ENCODE data around the gene CEP112. TPM values are rescaled to one million over a fixed set of nuclear protein-coding genes. Genes with fewer than 3 reads are reported as not detected.

CEP112 gene
- total RNA-seq, 1 donor from 2014 or later = 13.9 TPM

GRCh38 chr17:66175892-66176291, 16.0 kb downstream of the CEP112 start:
- Histone ChIP-seq H3K4me1 (ENCODE audit: insufficient read depth, low read length) (no peaks in the 10 kb centered on the region), H3K4me3 (ENCODE audit: insufficient read depth, low read depth, low read length) (no peak overlapping the region), H2AFZ (ENCODE audit: low read depth, low read length) (no peak overlapping the region), H3K27ac (ENCODE audit: low read depth, low read length) (no peak overlapping the region), H4K20me1 (ENCODE audit: insufficient read depth, low read length) (no peaks in the 10 kb centered on the region), H3K9me3 (ENCODE audit: insufficient read depth, low read depth, low read length) (no peaks in the 10 kb centered on the region), H3K4me2 (ENCODE audit: low read length) (no peak overlapping the region), H3K79me2 (ENCODE audit: insufficient read depth, low read length) (no peaks in the 10 kb centered on the region), H3K27me3 (ENCODE audit: insufficient read depth, low read length) (no peaks in the 10 kb centered on the region), H3K9ac (ENCODE audit: low read length) (no peak overlapping the region), H3K36me3 (ENCODE audit: insufficient read depth, low read length) (no peaks in the 10 kb centered on the region)
- no peak for DNase-seq (ENCODE audit: low read depth)
- no peak for FAIRE-seq
- H3K9me3 Mint-ChIP-seq (ENCODE audit: unreplicated experiment) = no peaks in the 10 kb centered on the region
- peaks cover 6% of the 10 kb centered on the region for H3K36me3 Mint-ChIP-seq (ENCODE audit: low read depth, unreplicated experiment)
- H3K4me1 Mint-ChIP-seq (ENCODE audit: low read depth, unreplicated experiment) = no peaks in the 10 kb centered on the region
- H3K4me3 Mint-ChIP-seq (ENCODE audit: unreplicated experiment) = no peak overlapping the region
- H3K27ac Mint-ChIP-seq (ENCODE audit: unreplicated experiment) = no peak overlapping the region
- H3K27me3 Mint-ChIP-seq (ENCODE audit: low read depth, unreplicated experiment) = no peaks in the 10 kb centered on the region
- TF ChIP-seq EZH2 (IDR thresholded peaks at IDR 0.05; ENCODE audit: insufficient read depth, low read length) (no peak), CTCF (IDR thresholded peaks at IDR 0.05; ENCODE audit: insufficient read depth, low read depth, low read length) (no peak)

- H4K20me1 ChIP-seq (ENCODE audit: insufficient read depth, low read length) = no peaks in the 10 kb centered on the region
- no peak overlapping the region for H3K9ac ChIP-seq (ENCODE audit: low read length)
- no peak overlapping the region for H3K4me2 ChIP-seq (ENCODE audit: low read length)
- no peaks in the 10 kb centered on the region for H3K9me3 Mint-ChIP-seq (ENCODE audit: unreplicated experiment)
- H3K4me3 Mint-ChIP-seq (ENCODE audit: unreplicated experiment) = no peak overlapping the region
- no peaks in the 10 kb centered on the region for H3K27me3 Mint-ChIP-seq (ENCODE audit: low read depth, unreplicated experiment)
- no peaks in the 10 kb centered on the region for H3K4me1 ChIP-seq (ENCODE audit: insufficient read depth, low read length)
- no peak overlapping the region for H2AFZ ChIP-seq (ENCODE audit: low read depth, low read length)
- H3K27ac ChIP-seq (ENCODE audit: low read depth, low read length) = no peak overlapping the region
- no peak overlapping the region for H3K4me3 ChIP-seq (ENCODE audit: insufficient read depth, low read depth, low read length)
- no peaks in the 10 kb centered on the region for H3K79me2 ChIP-seq (ENCODE audit: insufficient read depth, low read length)
- H3K27ac Mint-ChIP-seq (ENCODE audit: unreplicated experiment) = no peak overlapping the region
- no peaks in the 10 kb centered on the region for H3K27me3 ChIP-seq (ENCODE audit: insufficient read depth, low read length)
- DNase-seq (ENCODE audit: low read depth) = no peak
- H3K36me3 Mint-ChIP-seq (ENCODE audit: low read depth, unreplicated experiment) = no peaks in the 10 kb centered on the region
- H3K4me1 Mint-ChIP-seq (ENCODE audit: low read depth, unreplicated experiment) = no peaks in the 10 kb centered on the region
- TF ChIP-seq EZH2 (IDR thresholded peaks at IDR 0.05; ENCODE audit: insufficient read depth, low read length) (no peak), CTCF (IDR thresholded peaks at IDR 0.05; ENCODE audit: insufficient read depth, low read depth, low read length) (no peak)
- no peaks in the 10 kb centered on the region for H3K9me3 ChIP-seq (ENCODE audit: insufficient read depth, low read depth, low read length)
- H3K36me3 ChIP-seq (ENCODE audit: insufficient read depth, low read length) = no peaks in the 10 kb centered on the region
- no peak for FAIRE-seq
These were observed 19.2 kb downstream of the CEP112 start for GRCh38 chr17:66172691-66173223.

- H4K20me1 ChIP-seq (ENCODE audit: insufficient read depth, low read length) = no peaks in the 10 kb centered on the region
- Mint-ChIP-seq H3K4me3 (ENCODE audit: unreplicated experiment) (no peak overlapping the region), H3K4me1 (ENCODE audit: low read depth, unreplicated experiment) (no peaks in the 10 kb centered on the region), H3K27me3 (ENCODE audit: low read depth, unreplicated experiment) (no peaks in the 10 kb centered on the region), H3K27ac (ENCODE audit: unreplicated experiment) (no peak overlapping the region), H3K9me3 (ENCODE audit: unreplicated experiment) (no peaks in the 10 kb centered on the region), H3K36me3 (ENCODE audit: low read depth, unreplicated experiment) (no peaks in the 10 kb centered on the region)
- H3K9ac ChIP-seq (ENCODE audit: low read length) = no peak overlapping the region
- no peak overlapping the region for H2AFZ ChIP-seq (ENCODE audit: low read depth, low read length)
- no peak overlapping the region for H3K4me3 ChIP-seq (ENCODE audit: insufficient read depth, low read depth, low read length)
- DNase-seq (ENCODE audit: low read depth) (no peak), FAIRE-seq (no peak)
- no peaks in the 10 kb centered on the region for H3K79me2 ChIP-seq (ENCODE audit: insufficient read depth, low read length)
- no peak overlapping the region for H3K27ac ChIP-seq (ENCODE audit: low read depth, low read length)
- H3K27me3 ChIP-seq (ENCODE audit: insufficient read depth, low read length) = no peaks in the 10 kb centered on the region
- TF ChIP-seq EZH2 (IDR thresholded peaks at IDR 0.05; ENCODE audit: insufficient read depth, low read length) = no peak
- no peak for TF ChIP-seq CTCF (IDR thresholded peaks at IDR 0.05; ENCODE audit: insufficient read depth, low read depth, low read length)
- H3K4me2 ChIP-seq (ENCODE audit: low read length) = no peak overlapping the region
- no peaks in the 10 kb centered on the region for H3K4me1 ChIP-seq (ENCODE audit: insufficient read depth, low read length)
- H3K36me3 ChIP-seq (ENCODE audit: insufficient read depth, low read length) = no peaks in the 10 kb centered on the region
- H3K9me3 ChIP-seq (ENCODE audit: insufficient read depth, low read depth, low read length) = no peaks in the 10 kb centered on the region
These were observed 19.8 kb downstream of the CEP112 start for GRCh38 chr17:66172144-66172543.

Data from astrocyte (in vitro differentiated cells and primary cell).